ENCODE data around the gene RAP1GAP2. TPM values are rescaled to one million over a fixed set of nuclear protein-coding genes. Genes with fewer than 3 reads are reported as not detected.

The RAP1GAP2 gene
- total and polyA plus RNA-seq, 2 of the 8 experiments (the other 6 are each of a cell fraction or from before 2014, with no cell fraction given): 24.0 to 63.8 TPM

DNA sequence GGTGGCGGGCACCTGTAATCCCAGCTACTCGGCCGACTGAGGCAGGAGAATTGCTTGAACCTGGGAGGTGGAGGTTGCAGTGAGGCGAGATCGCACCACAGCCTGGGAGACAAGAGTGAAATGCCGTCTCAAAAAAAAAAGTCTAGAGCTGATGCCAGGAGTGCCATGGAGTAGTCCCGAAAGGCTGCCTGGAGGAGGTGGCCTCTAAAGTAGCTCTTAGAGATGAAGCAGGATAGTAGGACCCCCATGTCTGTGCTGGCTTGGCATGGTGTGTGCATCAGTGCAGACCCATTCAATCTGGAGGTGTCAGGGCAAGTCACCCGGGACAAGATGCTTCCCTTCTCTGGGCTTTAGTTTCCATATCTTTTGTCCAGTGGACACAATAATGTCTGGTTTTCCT, 6.3 kb downstream of the RAP1GAP2 start (continued):
- no peak for TF ChIP-seq SP1 (IDR thresholded peaks at IDR 0.05; ENCODE audit: low read depth, low read length)
- no peak for TF ChIP-seq JUN (IDR thresholded peaks at IDR 0.05; ENCODE audit: low read depth, low read length)
- no peak for TF ChIP-seq NRF1 (IDR thresholded peaks at IDR 0.05; ENCODE audit: low read depth, low read length)
- no peak for TF ChIP-seq BACH1 (IDR thresholded peaks at IDR 0.05; ENCODE audit: low read length)
